ENCODE results near the gene FAM193A.
"Not testable (repeated sequence)": the region's sequence is repeated elsewhere in the genome, so short reads cannot be mapped to it uniquely, and the experiment has no call there.

Gene FAM193A

DNA sequence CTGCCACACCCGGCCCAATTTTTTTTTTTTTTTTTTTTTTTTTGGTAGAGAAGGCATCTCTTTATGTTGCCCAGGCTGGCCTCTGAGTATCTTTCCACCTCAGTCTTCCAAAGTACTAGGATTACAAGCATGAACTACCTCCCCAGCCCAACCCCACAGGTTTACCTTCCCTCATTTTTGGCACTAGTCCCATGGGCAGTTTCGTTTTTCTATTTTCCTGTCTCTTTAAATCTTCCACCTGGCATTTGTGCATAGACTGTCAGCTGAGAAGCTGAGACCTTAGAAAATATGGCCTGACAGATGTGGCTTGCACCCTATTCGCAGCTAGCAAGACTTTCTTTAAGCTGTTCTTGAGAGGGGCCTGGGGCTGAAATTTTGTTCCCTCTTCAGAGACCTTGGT, 191.8 kb downstream of the FAM193A start:
- no peak for DNase-seq (ENCODE audit: low read depth in 2 of 2)

DNA sequence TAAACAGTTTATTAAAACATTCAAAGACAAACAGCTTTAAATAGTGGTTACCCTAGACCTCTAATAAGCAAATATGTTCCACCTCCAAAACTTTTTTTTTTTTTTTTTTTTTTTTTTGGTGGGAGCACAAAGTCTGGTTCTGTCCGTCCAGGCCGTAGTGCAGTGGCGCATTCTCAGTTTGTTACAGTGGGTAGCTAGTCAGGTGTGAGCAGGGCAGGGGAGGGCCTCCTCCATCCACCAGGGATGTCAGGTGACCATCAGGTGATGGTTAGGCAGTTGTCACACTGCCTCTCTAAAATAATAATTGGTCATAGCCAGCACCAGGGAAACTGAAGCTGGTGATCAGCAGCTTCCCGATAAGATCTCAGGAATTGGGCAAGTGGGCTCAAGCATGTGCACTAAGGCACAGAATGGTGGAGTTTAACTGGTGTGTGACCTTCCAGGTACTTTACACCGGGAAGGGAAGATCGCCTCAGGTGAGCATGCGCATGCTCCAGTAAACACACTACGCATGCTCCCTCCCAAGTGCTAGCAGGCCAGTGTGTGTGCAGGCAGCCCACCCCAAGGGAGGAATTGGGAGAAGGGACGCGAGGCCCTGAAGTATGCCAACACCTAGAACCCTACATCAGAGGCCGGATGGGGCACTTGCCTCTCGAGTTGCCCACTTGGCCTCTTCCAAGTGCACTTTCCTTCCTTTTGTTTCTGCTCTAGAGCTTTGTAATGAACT, 192.5 kb downstream of the FAM193A start:
- no peak for DNase-seq (ENCODE audit: low read depth in 2 of 2)

DNA sequence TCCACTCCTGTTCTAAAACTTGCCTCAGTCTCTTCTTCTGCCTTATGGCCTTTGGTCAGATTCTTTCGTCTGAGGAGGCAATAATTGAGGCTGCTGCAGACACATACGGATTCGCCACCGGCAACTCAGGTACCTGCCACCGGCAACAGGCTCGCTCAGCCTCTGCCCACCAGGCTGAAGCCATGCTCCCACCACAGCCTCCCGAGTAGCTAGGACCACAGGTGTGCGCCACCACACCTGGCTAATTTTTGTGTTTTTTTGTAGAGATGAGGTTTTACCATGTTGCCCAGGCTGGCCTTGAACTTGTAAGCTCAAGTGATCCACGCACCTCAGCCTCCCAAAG, 193.1 kb downstream of the FAM193A start:
- no peak for DNase-seq (ENCODE audit: low read depth in 2 of 2)

DNA sequence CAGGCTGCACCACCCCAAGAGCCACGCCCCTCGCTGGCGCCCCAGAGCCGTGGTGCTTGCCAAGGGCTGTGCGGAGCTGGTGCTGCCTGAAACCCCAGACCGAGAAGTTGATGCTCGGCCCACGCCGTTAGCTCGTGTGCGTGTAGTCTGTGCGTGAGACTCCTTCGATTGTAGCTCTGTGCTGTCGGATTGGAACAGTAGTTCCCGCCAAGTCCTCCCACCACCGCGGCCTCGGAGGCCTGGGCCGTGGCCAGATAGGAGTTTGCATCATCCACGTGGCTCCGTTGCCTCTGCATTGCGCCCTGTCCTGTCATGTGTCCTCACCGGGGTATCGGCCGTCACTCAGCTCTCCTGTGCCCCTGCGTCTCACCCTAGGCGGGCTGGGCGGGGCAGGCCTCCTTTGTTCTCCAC, 195.5 kb downstream of the FAM193A start:
- no peak for DNase-seq (ENCODE audit: low read depth in 2 of 2)

DNA sequence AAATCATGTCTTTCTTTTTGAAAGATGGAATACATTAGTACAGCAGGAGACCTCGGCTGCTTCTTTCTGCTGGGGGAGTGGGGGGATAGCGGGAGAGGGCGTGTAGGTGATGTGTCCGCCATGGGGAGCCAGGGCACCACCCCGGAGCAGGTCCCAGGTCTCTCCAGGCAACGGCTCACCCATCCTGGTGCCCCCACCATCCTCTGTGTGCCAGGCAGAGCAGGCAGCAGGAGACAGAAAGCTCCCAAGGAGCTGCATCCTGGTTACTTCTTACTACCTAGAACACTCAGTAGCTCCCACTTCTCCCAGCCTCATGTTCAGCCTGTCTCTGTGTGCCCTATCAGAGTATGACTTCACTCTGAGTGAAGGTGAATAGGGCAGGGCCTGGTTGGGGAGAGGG, 196.1 kb downstream of the FAM193A start:
- no peak for DNase-seq (ENCODE audit: low read depth in 2 of 2)

DNA sequence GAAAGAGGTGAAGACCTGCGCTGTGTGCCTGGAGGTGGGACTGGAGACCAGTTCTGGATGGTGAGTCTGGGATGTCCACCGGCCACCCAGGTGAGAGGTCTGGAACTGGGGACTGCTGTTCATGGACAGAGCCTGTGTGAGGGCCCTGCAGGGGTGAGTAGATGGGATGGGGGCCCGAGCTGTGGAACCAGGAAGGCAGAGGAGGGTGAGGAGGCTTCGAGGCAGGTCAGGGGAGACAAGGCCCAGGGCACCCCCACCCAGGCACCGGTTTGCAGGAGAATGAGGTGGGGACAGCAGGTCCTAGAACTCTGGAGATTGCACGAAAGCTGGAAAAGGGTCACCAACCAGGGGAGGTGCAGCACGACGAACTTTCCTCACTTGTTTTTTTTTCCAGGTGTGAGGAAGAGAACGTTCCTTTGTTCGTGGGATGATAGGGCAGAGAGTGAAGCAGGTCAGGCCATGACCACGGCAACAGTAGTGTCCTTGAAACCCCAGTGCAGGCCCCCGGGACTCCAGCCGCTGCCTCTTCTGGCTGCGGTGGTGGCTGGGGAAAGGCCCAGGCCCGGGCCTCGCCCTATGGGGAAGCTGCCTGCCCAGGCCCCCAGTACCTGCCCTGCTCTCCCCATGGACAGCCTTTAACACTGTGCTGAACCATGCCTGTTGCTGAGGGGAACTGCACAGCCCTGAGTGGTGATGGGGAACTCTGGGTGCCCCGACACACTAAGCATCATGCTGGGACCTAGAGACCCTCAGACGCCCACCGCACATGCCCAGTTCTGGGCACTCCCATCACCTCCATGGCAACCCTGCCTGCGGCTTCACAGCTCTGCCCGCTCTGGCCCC, 196.8 kb downstream of the FAM193A start:
- DNase-seq (ENCODE audit: low read depth in 2 of 2): no peak

DNA sequence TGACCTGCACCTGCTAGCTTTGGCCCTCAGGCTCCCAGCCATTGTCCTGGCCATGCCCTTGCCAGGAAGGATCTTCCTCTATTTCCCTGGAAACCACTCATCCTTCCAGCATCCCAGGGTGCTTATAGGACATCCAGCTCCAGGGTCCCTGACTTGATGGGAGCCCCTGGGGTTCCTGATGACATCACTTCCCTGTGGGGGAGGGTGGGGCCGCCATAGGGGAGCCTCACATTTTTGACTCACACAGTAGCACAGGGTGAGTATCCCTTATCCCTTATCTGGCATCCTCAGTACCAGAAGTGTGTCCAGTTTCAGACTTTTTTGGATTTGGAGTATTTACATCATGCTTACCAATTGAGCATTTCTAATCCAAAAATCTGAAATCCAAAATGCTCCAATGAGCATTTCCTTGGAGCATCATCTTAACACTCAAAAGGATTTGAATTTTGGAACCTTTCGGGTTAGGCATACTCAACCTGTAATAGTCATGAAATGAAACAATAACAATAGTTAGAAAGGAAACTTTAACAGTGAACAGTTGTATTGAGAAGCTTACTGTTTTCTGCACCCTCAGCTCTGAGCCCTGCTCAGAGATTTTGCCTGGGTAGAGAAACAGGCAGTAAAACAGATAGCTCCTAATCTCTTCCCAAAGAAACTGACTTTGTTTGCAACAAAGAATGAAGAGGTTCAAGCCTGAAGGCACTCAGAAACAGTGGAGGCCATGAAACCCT, 197.6 kb downstream of the FAM193A start:
- no peak for DNase-seq (ENCODE audit: low read depth in 2 of 2)

DNA sequence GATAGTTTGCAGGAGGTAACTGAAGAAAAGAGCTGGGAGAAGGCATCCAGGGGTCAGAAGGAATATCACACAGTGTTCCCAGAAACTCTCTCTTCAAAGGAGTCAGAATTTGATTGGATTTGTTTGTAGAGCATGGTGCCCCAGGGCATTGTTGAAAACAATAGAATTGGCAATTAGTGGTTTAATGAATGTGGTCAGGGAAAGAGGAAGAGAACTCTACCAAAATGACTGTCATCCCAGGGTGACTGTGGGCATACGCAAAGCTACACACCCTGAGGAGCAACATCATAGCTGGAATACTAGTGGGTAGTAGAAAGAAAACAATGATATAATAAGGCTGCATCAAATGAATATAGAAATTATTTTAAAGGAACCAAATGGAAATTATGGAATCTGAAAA, 198.2 kb downstream of the FAM193A start:
- DNase-seq (ENCODE audit: low read depth in 2 of 2): no peak

DNA sequence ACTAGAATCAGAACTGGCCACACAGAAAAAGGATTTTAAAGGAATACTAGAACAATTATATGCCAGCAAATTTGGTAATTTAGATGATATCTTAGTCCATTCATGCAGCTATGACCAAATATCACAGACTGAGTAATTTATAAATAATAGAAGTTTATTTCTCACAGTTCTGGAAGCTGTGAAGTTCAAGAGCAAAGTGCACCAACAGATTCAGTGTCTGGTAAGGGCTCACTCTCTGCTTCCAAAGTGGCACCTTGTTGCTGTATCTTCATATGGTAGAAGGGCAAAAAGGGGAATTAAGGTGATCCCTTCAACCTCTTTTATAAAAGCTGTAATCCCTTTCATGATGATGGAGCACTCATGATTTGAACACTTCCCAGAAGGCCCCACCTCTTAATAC, 199.4 kb downstream of the FAM193A start:
- DNase-seq (ENCODE audit: low read depth in 2 of 2): no peak

DNA sequence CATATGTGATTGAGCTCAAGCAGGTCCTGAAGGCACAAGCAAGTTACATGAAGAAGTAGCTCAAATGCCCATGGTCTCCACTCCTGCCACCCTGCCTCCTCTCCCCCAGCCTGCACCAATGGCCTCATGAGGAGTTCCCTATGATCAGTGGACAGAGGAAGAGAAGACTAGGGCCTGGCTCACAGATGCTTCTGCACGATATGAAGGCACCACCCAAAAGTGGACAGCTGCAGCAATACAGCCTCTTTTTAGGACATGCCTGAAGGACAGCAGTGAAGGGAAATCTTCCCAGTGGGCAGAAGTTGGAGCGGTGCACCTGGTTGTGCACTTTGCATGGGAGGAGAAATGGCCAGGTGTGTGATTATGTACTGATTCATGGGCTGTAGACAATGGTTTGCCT, 201.8 kb downstream of the FAM193A start:
- not testable (repeated sequence) for DNase-seq (ENCODE audit: low read depth in 2 of 2)

DNA sequence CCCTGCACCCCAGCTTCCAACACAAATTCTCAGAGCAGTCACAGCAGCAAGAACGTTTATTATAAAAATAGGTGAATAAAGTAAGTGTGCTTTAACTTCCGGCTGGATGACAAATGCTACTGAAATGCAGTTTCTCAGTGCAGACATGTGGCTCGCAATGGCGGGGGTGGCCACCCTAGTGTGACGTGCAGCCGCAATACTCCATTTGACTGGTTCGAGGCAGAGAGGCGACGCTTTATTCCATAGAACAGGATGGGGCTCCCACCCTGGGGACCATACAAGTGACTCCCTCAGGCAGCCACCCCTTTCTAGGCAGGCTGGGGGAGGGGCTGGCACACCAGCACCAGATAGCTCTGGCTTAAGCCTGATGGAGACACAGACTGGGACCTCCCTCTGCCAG, 205.2 kb downstream of the FAM193A start:
- DNase-seq (ENCODE audit: low read depth in 2 of 2): no peak

DNA sequence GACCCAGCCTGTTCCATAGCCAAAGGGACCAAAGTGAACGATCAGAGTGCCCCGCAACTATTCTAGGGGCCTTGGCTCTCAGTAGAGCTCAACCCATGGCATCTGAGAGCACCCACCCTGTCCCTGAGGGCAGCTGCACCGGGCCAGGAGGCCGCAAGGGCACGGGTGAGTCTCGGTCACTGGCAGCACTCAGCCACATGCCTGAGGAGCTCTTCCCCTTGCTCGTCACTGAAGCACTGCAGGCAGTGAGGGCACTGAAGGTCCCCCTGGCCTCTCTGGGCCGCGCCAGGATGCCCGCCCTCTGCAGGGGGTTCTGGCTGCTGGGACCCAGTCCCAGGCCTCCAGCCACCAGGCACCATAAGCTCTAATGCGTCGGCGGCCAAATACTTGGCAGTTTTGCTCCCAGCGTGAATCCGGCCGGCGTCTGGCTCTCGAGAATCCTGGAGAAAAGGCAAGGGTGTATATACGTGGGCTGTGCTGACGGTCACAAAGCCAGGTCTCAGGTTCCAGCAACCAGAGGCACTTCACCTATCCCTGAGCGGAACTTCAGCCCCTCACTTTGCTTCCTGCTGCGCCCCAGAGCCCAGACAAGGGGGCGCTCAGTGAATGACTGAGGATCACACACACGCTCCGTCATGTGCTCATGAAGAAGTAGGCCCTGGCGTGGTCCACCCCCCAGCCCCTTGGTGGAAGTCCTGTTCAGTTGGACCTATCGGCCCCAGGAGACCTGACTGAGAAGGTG, 205.8 kb downstream of the FAM193A start:
- DNase-seq (ENCODE audit: low read depth in 2 of 2): no peak

DNA sequence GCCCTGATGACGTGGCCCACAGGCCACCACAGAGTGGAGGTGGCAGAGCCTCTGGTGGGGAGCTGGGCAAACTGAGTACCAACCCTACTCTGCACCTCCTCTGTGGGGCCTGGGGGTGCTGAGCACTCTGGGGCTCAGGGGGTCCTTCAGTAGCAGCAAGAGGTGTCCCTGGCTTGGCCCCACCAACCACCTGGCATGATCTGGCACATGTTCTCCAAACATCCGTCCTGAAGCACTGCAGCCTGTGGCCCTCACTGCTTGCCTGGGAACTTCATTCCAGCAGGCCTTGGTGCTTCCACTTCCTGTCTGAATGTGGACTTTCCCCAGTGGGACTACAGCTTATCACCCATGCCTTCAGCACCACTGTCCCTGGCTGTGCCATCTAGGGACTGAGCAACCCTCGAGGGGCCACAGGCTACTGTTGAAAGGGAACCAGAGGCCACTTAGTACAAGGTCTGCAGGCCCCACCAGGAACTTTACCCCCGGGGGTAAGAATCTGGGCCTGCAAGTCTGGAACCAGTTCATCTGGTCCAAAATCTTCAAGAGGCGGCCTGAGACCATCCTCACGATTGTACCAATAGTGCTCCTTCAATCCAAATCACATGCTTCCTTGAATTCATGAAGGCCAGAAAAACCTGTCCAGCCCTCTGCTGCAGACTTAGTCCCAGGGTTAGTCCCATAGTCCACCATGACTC, 206.5 kb downstream of the FAM193A start:
- DNase-seq (ENCODE audit: low read depth in 2 of 2): no peak

DNA sequence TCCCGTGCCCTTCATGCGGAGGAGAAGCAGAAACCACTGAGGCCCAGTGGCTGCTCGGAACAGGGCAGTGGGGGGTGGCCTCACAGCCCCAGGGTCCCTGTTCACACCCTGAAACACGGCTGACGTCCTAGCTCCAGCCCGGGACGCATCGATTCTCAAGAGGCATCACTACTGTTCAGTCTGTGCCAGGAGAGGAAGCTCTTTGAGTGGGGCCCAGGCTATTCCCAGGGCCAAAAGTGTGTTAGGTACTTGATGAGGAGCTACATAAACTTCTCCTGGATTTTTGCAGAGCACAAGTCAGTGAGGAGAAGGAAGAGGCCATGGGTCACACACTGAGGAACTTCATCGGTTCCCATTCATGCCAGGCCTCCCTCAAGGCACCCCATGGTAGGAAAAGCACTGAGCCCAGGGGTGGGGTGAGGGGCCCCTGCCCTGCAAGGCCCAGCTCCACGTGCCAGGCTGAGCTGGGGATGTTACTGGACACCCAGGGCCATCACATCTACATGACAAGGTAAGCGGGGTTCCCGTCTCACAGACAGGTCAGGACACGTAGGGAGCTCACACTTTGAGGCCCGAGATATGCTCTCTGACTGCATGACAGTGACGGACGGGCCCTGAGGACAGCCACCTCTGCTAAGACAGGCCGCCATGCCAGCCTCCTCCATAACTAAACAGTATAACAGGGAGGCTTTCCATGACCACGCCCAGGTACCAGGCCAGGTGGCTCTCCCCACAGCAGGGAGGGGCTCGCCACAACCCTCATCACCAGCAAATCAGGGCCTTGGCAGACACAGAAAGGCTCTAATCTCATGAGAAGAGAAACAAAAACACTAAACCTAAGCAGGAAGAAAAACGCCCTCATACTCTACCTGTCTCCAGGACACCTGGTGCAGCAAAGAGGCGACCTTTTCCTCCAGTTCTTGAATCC, 207.3 kb downstream of the FAM193A start:
- no peak for DNase-seq (ENCODE audit: low read depth in 2 of 2)

DNA sequence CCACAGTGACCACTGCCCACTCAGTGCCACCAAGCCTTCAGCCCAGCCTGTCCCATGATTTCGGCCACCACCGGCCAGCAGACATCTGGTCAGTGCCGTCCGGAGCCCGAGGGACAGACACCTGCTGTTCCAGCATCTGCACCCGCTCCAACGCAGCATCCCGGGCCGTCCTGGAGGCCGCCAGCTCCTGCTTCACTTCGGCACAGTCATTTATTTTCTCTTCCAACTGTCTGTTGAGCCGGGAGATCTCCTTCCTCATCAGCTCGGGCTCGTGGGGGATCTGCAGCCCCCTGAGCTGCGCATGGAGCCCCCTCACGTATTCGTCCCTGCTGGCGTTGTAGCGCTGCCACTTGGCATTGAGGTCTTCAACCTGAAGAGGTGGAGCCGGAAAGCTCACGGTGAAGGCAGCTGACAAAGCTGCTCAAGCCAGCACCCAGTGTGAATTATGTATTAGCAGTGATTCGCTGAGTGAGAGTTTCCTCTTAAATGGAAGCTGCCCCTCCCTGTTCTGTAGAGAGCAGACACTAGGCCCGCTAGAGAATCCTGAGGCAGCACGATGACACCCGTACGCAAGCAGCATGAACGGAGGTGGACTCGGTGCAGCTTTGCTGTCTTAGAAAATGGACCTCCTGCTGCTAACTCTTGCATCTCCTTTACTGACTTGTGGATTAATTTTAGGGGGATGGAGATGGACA, 208.3 kb downstream of the FAM193A start:
- no peak for DNase-seq (ENCODE audit: low read depth in 2 of 2)

DNA sequence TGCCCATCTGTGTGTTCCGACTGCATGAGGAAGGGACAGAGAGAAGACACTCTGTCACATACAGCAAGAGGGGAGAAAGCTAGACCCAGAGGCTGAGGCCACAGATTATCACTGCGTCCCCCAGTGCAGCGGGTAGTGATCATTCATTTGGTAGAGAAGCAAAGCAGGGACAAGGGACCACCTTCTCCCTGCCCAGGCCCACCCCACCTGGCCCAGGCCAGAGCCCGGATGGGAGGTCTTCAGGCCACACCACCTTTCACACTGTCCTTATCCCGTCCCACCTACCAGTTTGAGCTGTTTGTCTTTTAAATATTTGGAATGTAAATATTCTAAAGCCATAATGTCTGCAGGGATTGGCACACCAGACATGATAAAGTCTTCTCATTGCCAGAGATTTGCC, 209.1 kb downstream of the FAM193A start:
- no peak for DNase-seq (ENCODE audit: low read depth in 2 of 2)

DNA sequence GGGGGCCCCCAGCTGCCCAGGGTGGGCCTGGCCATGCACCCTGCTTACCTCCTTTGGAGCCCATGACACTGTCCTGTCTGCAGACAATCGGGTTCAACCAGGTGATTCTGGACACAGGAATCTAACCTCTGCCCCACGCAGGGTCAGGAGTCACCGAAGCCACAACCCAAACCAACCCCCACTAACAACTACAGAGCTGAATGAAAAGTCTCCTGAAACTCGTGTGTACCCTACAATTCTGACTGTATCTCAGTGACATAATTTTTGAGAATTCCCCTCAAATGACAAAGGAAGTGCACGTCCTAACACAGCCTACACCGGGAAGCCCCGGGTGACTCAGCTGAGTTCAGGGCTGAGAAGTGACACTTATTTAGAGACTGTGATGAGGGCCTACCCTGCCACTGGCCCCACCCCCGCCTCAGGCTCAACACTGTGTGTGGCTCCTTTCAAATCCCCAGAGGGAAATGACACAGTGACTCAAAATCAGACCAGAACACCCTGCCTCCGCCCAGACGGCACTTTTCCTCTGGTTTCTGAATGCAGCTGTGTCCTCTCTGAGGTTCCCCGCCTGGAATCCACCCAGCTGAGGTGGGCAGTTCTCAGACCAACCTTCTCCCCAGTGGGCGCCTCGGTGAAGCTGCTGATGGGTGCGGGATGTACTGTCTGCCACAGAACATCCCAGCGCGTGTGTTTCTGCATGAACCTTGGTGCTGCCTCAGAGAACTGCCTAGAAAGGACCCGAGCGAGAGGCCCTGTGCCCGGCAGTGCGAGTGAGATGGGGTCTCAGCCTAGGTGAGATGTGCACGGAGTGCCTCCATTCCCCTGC, 209.7 kb downstream of the FAM193A start:
- peak; percentile 85 to 93 for DNase-seq (ENCODE audit: low read depth in 2 of 2)

DNA sequence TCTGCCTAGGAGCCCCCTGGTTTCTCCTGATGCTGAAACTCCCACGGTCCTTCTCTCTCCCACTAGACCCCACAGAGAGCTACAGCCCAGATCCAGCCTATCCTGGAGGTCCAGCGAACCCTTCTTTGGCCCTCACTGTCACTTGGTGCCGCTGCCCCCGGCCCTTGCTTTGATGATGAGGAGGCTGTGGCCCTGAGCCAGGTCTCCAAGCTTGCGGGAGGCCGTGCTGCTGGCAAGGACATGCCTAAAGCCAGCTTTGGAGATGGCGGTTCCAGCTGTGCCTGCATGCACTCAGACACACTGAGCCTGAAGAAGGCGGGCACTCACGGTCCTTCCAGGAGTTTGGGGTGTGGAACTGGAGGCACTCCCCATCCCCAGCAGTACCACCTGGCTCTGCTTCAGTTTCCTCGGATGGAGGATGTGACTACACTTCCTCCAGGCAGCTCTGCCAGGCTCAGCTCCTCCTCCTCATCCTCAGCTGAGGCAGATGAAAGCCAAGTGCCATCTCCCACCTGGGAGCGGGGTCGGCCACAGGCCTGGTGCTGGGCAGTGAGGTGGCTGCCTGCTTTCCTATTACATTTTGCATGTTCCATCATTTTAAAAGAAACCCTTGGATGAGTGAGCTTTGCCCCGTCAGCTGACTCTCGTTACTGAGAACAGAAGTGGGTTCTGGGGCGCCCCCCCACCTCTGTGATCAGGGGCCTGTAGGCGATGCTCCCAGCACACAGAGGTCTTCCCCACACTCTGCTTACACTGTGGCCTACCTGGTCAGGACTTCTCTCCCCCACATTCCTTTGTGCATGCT, 210.6 kb downstream of the FAM193A start:
- DNase-seq (ENCODE audit: low read depth in 2 of 2): no peak
